Testis (tissue), 5 donors: Measurements from ENCODE around the gene MID1IP1. TPM values are rescaled to one million over a fixed set of nuclear protein-coding genes. Genes with fewer than 3 reads are reported as not detected.

Source experiments
- DNase-seq: peaks from one replicate; pipeline ENCODE4 v3.0.0-alpha.2; 2019
- H3K27ac ChIP-seq, 2 donors: fragments of 200-600 bp; sonication (generic); one replicate each; pipeline ENCODE4 v1.5.1; 2019
- H3K27me3 ChIP-seq: fragments of 200-600 bp; sonication (generic); one replicate; pipeline ENCODE4 v1.5.1; 2019
- H3K36me3 ChIP-seq: fragments of 200-600 bp; sonication (generic); one replicate; pipeline ENCODE4 v1.5.1; 2017; ENCODE audit warnings: low read depth; ENCODE audit errors: missing control alignments
- H3K4me1 ChIP-seq: fragments of 200-600 bp; sonication (generic); one replicate; pipeline ENCODE4 v1.5.1; 2019
- H3K4me3 ChIP-seq, 2 donors: fragments of 200-600 bp; sonication (generic); one replicate each; pipeline ENCODE4 v1.5.1; 2017 to 2019
- H3K9me3 ChIP-seq: fragments of 200-600 bp; sonication (generic); one replicate; pipeline ENCODE4 v1.5.1; 2017
- CTCF ChIP-seq, 3 experiments: fragments of 450-650 bp in 2 of 3; fragments of 200-600 bp in 1 of 3; sonication (generic) in 1 of 3; IDR thresholded peaks; one replicate each; pipeline ENCODE4 v1.5.1; 2016 to 2019; ENCODE audit warnings: antibody characterized with exemption in 3 of 3, mild to moderate bottlenecking in 2 of 3, moderate library complexity in 1 of 3
- POLR2A ChIP-seq: fragments of 450-650 bp; IDR thresholded peaks from one replicate; pipeline ENCODE4 v1.6.1; 2017; ENCODE audit warnings: antibody characterized with exemption, mild to moderate bottlenecking, moderate library complexity
- WGBS, 2 donors: methylation state at CpG; one replicate each; pipeline ENCODE4 v1.1.5; 2018; 5-methylcytosine and 5-hydroxymethylcytosine counted together
- intact Hi-C: fragments of 100-400 bp; cut with DNase I; formaldehyde crosslinking; loops from one replicate; pipeline ENCODE4 v1.15.1; 2023; ENCODE audit warnings: low total_unique reads
- long read RNA-seq, 2 donors: transcript quantifications; one replicate each; lab custom pipeline, GENCODE V29; 2026
- polyA plus RNA-seq: library from polyadenylated mRNA; stranded (reverse); fragments of 350-450 nt; fragmentation: Illumina TruSeq; extraction: RNeasy Lipid Tissue Mini Kit (QIAGEN cat#74804); gene quantifications from one replicate; pipeline ENCODE4 v1.2.3, GENCODE V29; 2014; ENCODE audit warnings: low read depth, low replicate concordance; ENCODE audit not compliant: insufficient read depth
- total RNA-seq, 2 donors: library from RNA; depleted of rRNA; stranded (reverse); fragments of >200 nt; gene quantifications; one replicate each; pipeline ENCODE4 v1.2.3, GENCODE V29; 2016

The MID1IP1 gene
- 100 to 1,000 TPM; 102 to 155 TPM for total RNA-seq
- 53.4 TPM for polyA plus RNA-seq
- long read RNA-seq, donor 1, transcript MID1IP1-201 (2 exons, 2,536 nt) = major isoform, 18 of 18 reads
- long read RNA-seq, donor 1, partial matches to known transcripts = 0 of 18 reads
- long read RNA-seq, donor 1, other reads (novel, unspliced or antisense) = 0 of 18 reads
- long read RNA-seq, donor 2, transcript MID1IP1-201 (2 exons, 2,536 nt) = major isoform, 28 of 70 reads
- long read RNA-seq, donor 2, partial matches to known transcripts = 42 of 70 reads
- long read RNA-seq, donor 2, other reads (novel, unspliced or antisense) = 0 of 70 reads

GRCh38 chrX:38800981-38801845 lies at the start of gene MID1IP1:
Gene MID1IP1, plus strand, starts transcription at chrX:38801459. Its CDS starts 3,488 bp downstream, at chrX:38804947.
- H3K4me1 ChIP-seq = no peaks in the 10 kb centered on the region
- TF ChIP-seq POLR2A (no peak), CTCF (IDR thresholded peaks at IDR 0.05) (no peak)
- no peaks in the 10 kb centered on the region for H3K27me3 ChIP-seq
- H3K36me3 ChIP-seq = no peaks in the 10 kb centered on the region
- H3K27ac ChIP-seq = peak within 1 kb of the TSS; percentile 63 to 84
- intact Hi-C loops = no loop called here
- 1 to 7% methylated on average over 13 to 27 of the region's 32 CpGs for WGBS, 2 donors
- no peaks in the 10 kb centered on the region for H3K9me3 ChIP-seq
- DNase-seq = peak; percentile 93
- H3K4me3 ChIP-seq = peak within 1 kb of the TSS; percentile 40 to 80

- Histone ChIP-seq H3K27me3 (no peaks in the 10 kb centered on the region), H3K27ac (no peak overlapping the region), H3K4me3 (no peak overlapping the region), H3K36me3 (no peaks in the 10 kb centered on the region), H3K4me1 (no peaks in the 10 kb centered on the region), H3K9me3 (no peaks in the 10 kb centered on the region)
- WGBS, 2 donors = 45 to 47% methylated on average over 6 of the region's 6 CpGs
- intact Hi-C loops = no loop called here
- TF ChIP-seq CTCF (IDR thresholded peaks at IDR 0.05) (peak; percentile 45 to 67 (median 54)), POLR2A (no peak)
- DNase-seq = peak; percentile 46
Measured at GRCh38 chrX:38754102-38754790, 47.0 kb upstream of the MID1IP1 start.

DNA sequence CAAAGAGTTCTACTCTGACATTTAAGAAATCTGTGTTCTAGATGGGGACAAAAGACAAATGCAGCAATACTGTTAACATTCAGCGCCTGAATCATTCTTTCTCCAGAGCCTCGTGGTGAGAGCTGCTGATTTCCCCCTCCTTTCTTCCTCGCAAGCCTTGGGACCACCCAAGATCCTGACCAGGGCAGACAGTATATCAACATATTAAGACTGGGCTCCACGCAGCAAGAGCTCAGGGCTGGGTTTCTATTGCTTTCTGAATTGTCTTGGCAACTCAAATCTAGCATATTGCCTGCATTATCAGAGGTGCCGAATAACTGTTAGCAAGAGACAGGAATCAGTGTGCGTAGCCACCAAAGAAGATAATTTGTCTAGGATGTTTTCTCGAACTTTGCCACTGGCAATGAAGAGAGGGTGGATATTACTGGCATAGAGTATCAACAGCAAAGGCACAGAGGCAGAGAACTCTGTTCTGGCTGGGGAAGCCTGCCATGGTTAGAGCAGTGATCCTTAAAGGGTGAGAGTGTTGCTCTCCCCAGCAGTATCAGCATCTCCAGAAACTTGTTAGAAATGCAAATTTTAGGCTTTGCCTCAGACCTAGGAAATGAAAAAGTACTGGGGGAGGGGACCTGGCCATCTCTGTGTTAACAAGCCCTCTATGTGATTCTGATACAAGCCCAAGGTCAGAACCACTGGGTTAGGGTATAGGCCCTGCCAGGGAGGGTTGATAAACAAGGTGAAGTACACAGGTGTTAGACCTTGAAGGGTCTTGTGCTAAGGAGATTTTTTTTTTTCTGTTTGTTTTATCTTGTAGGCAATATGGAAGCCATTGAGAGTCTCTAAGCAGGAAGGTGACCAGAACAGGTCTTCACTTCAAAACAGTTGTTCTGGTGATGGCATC lies 46.2 kb upstream of the MID1IP1 start:
- Histone ChIP-seq H3K4me3 (no peak overlapping the region), H3K27ac (no peak overlapping the region), H3K9me3 (no peaks in the 10 kb centered on the region), H3K27me3 (no peaks in the 10 kb centered on the region), H3K36me3 (no peaks in the 10 kb centered on the region), H3K4me1 (no peaks in the 10 kb centered on the region)
- TF ChIP-seq CTCF (IDR thresholded peaks at IDR 0.05) = no peak
- no peak for TF ChIP-seq POLR2A
- WGBS, 2 donors = 61 to 68% methylated on average over 6 to 7 of the region's 7 CpGs
- DNase-seq = no peak
- intact Hi-C loops = no loop called here

GRCh38 chrX:38760883-38761282 lies 40.4 kb upstream of the MID1IP1 start:
- Histone ChIP-seq H3K27me3 (no peaks in the 10 kb centered on the region), H3K9me3 (no peaks in the 10 kb centered on the region), H3K4me3 (no peak overlapping the region), H3K27ac (no peak overlapping the region), H3K4me1 (no peaks in the 10 kb centered on the region), H3K36me3 (no peaks in the 10 kb centered on the region)
- DNase-seq = no peak
- TF ChIP-seq POLR2A (no peak), CTCF (IDR thresholded peaks at IDR 0.05) (no peak)
- 92 to 100% methylated on average over 1 of the region's 1 CpG for WGBS, 2 donors
- intact Hi-C loops = no loop called here
